Gastroesophageal sphincter (tissue), 4 donors: Measurements from ENCODE around the gene LAMA2. TPM values are rescaled to one million over a fixed set of nuclear protein-coding genes. Genes with fewer than 3 reads are reported as not detected.

Source experiments
- ATAC-seq: fragments of 150-250 bp; one replicate; pipeline ENCODE4 v1.9.1; 2016; ENCODE audit warnings: mild to moderate bottlenecking, moderate library complexity
- H3K27ac ChIP-seq, 4 donors: fragments of 200-600 bp; sonication (generic) in 3 of 4; 1 replicate in 3 of 4; 2 replicates in 1 of 4; pipeline ENCODE4 v1.5.1; 2016 to 2019
- H3K27me3 ChIP-seq: fragments of 200-600 bp; sonication (generic); one replicate; pipeline ENCODE4 v1.5.1; 2019
- H3K36me3 ChIP-seq, 2 donors: fragments of 200-600 bp; sonication (generic); one replicate each; pipeline ENCODE4 v1.5.1; 2019; ENCODE audit warnings: control low read depth in 1 of 2
- H3K4me1 ChIP-seq, 3 donors: fragments of 200-600 bp; sonication (generic); 1 replicate in 2 of 3; 2 replicates in 1 of 3; pipeline ENCODE4 v1.5.1; 2016 to 2019; ENCODE audit warnings: control low read depth in 2 of 3
- H3K4me3 ChIP-seq, 2 donors: fragments of 200-600 bp; sonication (generic); one replicate each; pipeline ENCODE4 v1.5.1; 2019; ENCODE audit warnings: mild to moderate bottlenecking in 1 of 2, moderate library complexity in 1 of 2
- H3K9me3 ChIP-seq, 3 donors: fragments of 200-600 bp; sonication (generic); one replicate each; pipeline ENCODE4 v1.5.1; 2017 to 2019; ENCODE audit warnings: control low read depth in 2 of 3
- CTCF ChIP-seq, 4 experiments: fragments of 200-600 bp in 2 of 4; fragments of 450-650 bp in 2 of 4; sonication (generic) in 1 of 4; IDR thresholded peaks; one replicate each; pipeline ENCODE4 v1.5.1; 2017 to 2019; ENCODE audit warnings: antibody characterized with exemption in 4 of 4, mild to moderate bottlenecking in 2 of 4, moderate library complexity in 2 of 4
- EP300 ChIP-seq: sonication (generic); formaldehyde crosslinking; IDR thresholded peaks from one replicate; pipeline ENCODE4 v1.6.1; 2017; ENCODE audit warnings: antibody characterized with exemption, mild to moderate bottlenecking
- POLR2A ChIP-seq, 2 donors: fragments of 450-650 bp; IDR thresholded peaks; one replicate each; pipeline ENCODE4 v1.6.1; 2017; ENCODE audit warnings: antibody characterized with exemption in 2 of 2, mild to moderate bottlenecking in 2 of 2, moderate library complexity in 1 of 2
- POLR2AphosphoS5 ChIP-seq: sonication (generic); formaldehyde crosslinking; IDR thresholded peaks from one replicate; pipeline ENCODE4 v1.6.1; 2017; ENCODE audit warnings: antibody characterized with exemption
- whole genome bisulfite sequencing, 2 donors: methylation state at CpG; one replicate each; pipeline ENCODE4 v1.1.5; 2018; ENCODE audit warnings: low coverage in 1 of 2; 5-methylcytosine and 5-hydroxymethylcytosine counted together
- total RNA-seq, 4 donors: library from RNA; depleted of rRNA; stranded (reverse); fragments of >200 nt; gene quantifications; one replicate each; pipeline ENCODE4 v1.1.0, GENCODE V29; 2016

The LAMA2 gene
- total RNA-seq, 4 donors from 2014 or later, result 103 to 199 (median 153) TPM

GRCh38 chr6:129177801-129178200, 294.9 kb downstream of the LAMA2 start:
- H3K36me3 ChIP-seq, result no peaks in the 10 kb centered on the region
- no peak overlapping the region for H3K27ac ChIP-seq
- no peak for TF ChIP-seq POLR2A (IDR thresholded peaks at IDR 0.05)
- no peak for TF ChIP-seq EP300
- TF ChIP-seq CTCF (IDR thresholded peaks at IDR 0.05), result no peak
- TF ChIP-seq POLR2AphosphoS5, result no peak
- H3K27me3 ChIP-seq, result no peaks in the 10 kb centered on the region
- no peak overlapping the region for H3K4me3 ChIP-seq
- WGBS, 2 donors, result 37 to 61% methylated on average over 4 of the region's 4 CpGs
- no peak for ATAC-seq
- H3K4me1 ChIP-seq, result peaks cover 0 to 7% (median 0%) of the 10 kb centered on the region in 3 donors
- H3K9me3 ChIP-seq, result no peaks in the 10 kb centered on the region

- Histone ChIP-seq H3K36me3 (no peaks in the 10 kb centered on the region), H3K27ac (no peak overlapping the region), H3K4me3 (no peak overlapping the region), H3K27me3 (no peaks in the 10 kb centered on the region), H3K9me3 (no peaks in the 10 kb centered on the region), H3K4me1 (peaks cover 0 to 7% (median 0%) of the 10 kb centered on the region in 3 donors)
- TF ChIP-seq POLR2AphosphoS5, result no peak
- TF ChIP-seq CTCF (IDR thresholded peaks at IDR 0.05), result no peak
- WGBS, 2 donors, result 56 to 89% methylated on average over 3 of the region's 3 CpGs
- no peak for ATAC-seq
Observed at GRCh38 chr6:129179283-129179682, 296.3 kb downstream of the LAMA2 start.

- Histone ChIP-seq H3K9me3 (no peaks in the 10 kb centered on the region), H3K27ac (no peak overlapping the region), H3K36me3 (no peaks in the 10 kb centered on the region), H3K4me3 (no peak overlapping the region), H3K4me1 (peaks cover 0 to 7% (median 0%) of the 10 kb centered on the region in 3 donors), H3K27me3 (no peaks in the 10 kb centered on the region)
- WGBS, 2 donors, result 60 to 64% methylated on average over 1 to 2 of the region's 2 CpGs
- ATAC-seq, result no peak
- TF ChIP-seq EP300, result no peak
- no peak for TF ChIP-seq POLR2AphosphoS5
- no peak for TF ChIP-seq CTCF (IDR thresholded peaks at IDR 0.05)
- no peak for TF ChIP-seq POLR2A (IDR thresholded peaks at IDR 0.05)
Observed at GRCh38 chr6:129181001-129181400, 298.1 kb downstream of the LAMA2 start.

- Histone ChIP-seq H3K27ac (no peak overlapping the region), H3K4me3 (no peak overlapping the region), H3K9me3 (no peaks in the 10 kb centered on the region), H3K27me3 (no peaks in the 10 kb centered on the region), H3K36me3 (no peaks in the 10 kb centered on the region), H3K4me1 (peaks cover 0 to 7% (median 0%) of the 10 kb centered on the region in 3 donors)
- TF ChIP-seq POLR2A (IDR thresholded peaks at IDR 0.05) (no peak), CTCF (IDR thresholded peaks at IDR 0.05) (no peak), EP300 (no peak), POLR2AphosphoS5 (no peak)
- WGBS, 2 donors, result 55 to 83% methylated on average over 1 of the region's 1 CpG
- ATAC-seq, result no peak
Observed at GRCh38 chr6:129183187-129183591, 300.3 kb downstream of the LAMA2 start.

- Histone ChIP-seq H3K36me3 (no peaks in the 10 kb centered on the region), H3K27ac (no peak overlapping the region), H3K4me1 (peaks cover 0 to 7% (median 0%) of the 10 kb centered on the region in 3 donors), H3K27me3 (no peaks in the 10 kb centered on the region), H3K4me3 (no peak overlapping the region), H3K9me3 (no peaks in the 10 kb centered on the region)
- WGBS, 2 donors, result 83 to 94% methylated on average over 3 of the region's 3 CpGs
- no peak for ATAC-seq
- TF ChIP-seq POLR2AphosphoS5, result no peak
- no peak for TF ChIP-seq POLR2A (IDR thresholded peaks at IDR 0.05)
Observed at GRCh38 chr6:129183681-129184301, 300.9 kb downstream of the LAMA2 start.
